ENCODE data around the gene ZNF384. TPM values are rescaled to one million over a fixed set of nuclear protein-coding genes. Genes with fewer than 3 reads are reported as not detected.

The ZNF384 gene
- 12.7 and 13.2 TPM in 2 replicates for total RNA-seq

DNA sequence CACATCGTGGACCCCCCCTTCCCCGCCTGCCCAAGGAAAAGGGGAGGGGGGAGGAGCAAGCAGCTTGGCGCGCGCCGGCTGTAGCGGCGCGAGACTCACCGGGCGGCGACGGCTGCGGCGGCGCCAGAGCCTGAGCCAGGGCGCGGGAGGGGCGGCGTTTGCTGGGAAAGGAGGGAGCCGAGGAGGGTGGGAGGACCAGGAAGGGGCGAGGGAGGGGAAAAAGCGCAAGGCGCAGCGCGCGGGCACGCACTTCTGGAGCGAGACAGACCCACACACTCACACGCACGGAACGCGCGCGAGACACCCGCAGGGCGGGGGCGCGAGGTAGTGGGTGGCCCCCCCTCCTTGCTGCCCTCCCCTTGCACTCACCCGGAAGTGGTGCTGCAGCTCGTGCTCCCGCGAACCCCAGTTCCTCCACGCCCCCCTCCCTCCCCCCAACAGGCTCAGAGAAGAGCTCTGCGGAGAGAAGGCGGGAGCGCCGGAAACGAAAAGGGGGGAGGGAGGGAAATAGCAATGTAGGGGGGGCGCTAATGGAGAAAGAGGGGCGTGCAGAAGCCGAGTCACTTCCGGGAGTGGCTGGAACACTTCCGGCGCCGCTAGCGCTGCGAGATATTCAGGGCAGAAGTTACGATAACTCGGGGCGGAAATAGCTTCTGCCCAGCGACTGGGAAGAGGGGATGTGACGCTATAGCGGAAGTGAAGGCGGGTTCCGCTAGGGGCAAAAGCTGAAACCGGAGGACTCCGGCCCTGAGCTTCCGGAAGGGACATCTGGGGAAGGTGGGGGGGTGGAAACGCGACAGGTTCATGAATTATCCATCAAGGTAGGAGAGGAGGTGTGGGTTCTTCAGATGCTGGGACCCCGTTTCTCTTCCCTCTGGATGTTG is at the start of gene ZNF384:
ZNF384 (minus strand) TSS at position 377 of the 884 bp plus-strand sequence. CDS start 9,855 bp downstream, outside the sequence.

DNA sequence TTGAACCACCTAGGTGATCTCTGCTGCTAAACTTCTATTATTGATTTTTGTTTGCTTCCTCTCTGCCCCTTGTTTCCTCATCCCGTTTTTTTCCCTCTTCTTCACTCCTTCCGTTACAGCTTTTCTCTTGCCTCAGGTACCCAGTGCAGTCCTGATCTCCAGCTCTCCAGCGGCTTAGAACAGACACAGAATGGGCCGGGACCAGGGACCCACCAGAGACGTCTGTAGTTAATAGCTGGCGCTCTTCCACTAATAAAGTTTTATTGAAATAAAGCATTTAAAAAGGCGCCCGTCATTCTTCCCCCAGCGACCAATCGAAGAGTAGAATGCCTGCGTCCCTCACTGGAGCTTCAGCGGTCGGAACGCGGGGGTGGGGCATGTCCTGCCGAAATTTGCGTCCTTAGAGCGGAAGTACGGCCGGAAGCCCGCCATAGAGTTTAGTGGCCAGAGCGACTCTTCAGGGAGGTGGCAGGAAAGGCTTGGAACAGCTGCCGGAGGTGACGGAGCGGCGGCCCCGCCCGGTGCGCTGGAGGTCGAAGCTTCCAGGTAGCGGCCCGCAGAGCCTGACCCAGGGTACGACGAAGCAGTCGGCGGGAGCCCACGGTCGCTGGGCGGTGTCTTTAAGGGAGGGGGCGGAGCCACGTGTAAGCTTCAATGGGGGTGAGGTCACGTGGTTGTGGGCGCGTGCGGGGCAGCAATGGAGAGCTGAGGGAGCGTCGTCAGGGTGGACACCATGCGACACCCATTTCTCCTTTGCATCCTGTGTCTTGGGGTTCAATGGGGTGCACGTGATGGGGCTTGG is 34.6 kb upstream of the ZNF384 start, which contains the start of gene COPS7A:
COPS7A (plus strand) TSS at position 440 of the 802 bp plus-strand sequence. CDS start 611 bp downstream, outside the sequence.

GRCh38 chr12:6700646-6701051 is 11.5 kb upstream of the ZNF384 start, which contains the start of gene PIANP:
Gene PIANP (minus strand): TSS chr12:6700815. CDS start chr12:6698061, 2,754 bp downstream.

DNA sequence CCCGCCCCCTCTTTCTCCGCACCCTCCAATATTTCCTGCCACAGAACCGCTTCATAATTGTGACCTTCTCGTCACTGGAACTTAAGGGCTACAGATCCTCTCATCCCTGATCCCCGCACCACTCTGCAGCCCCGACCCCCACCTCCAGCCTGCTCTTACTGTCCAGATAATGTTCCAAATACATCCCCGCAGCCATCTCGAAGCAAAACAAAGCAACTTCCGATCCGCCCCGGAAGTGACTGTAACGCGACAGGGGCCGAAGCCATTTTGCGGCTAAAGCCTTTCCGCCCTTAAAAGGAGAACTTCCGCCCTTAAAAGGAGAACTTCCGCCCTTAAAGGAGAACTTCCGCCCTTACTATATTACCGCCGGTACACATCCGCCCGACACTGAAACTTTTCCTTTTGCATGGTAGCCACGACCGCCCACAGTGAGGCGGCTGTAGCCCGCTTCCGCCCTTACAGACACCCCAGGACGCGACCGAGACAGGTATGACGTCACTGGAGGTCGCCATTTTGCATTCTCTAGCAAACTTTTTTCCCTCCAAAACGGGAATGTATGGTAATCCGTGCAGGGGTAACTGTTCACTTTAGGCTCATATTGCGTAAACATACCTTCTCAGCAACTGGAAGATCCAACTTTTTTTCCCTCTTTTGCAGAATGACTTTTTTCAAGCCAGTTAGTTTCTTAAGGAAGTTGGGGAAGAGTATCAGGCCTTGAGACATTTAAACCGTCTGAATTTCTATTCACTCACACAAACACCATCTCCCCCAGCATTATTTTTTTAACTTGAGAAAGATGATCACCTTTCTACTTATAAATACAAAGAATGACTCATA is 26.1 kb downstream of the ZNF384 start, which contains the start of gene ING4:
ING4 (minus strand) TSS at position 214 of the 837 bp plus-strand sequence; CDS start at position 196, 18 bp downstream.

DNA sequence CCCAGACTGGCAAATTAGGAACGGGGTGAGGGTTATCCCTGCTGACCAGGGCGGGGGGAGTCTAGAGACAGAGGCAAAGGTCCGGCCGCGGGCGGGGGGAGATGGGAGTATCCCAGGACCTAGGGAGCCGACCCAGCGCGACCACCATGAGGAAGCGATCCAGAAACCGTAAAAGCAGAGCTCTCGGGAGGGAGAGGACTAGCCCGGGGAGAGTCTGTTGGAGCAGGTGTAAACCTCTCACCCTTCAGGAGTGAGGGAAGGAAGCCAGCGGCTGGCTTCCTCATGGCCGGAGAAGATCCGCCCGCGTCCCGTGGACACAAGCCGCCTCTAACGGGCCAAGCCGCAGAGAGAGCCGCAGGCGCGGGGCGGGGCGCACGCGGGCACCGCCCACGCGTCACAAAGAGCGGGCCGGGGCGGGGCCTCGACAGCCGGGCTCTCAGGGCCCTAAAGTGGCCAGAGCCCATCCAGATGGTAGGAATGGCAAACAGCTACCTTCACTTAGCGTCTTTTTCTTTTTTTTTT is 42.0 kb downstream of the ZNF384 start, which contains the start of gene ACRBP:
ACRBP (minus strand) TSS at position 350 of the 522 bp plus-strand sequence; CDS start at position 284, 66 bp downstream.

GRCh38 chr12:6635856-6636531 is 53.2 kb downstream of the ZNF384 start, which contains the start of gene LPAR5:
Gene LPAR5 (minus strand): TSS chr12:6635959. CDS start chr12:6621248, 14,711 bp downstream.

Other genes with a start within 250 kb of the ZNF384 start
- gene CD27, start 244.4 kb downstream of the ZNF384 start, total RNA-seq: 0.17 TPM in 1 of 2 replicates, not detected in the other
- gene TAPBPL, start 237.3 kb downstream of the ZNF384 start, total RNA-seq: 17.4 and 17.7 TPM in 2 replicates
- gene VAMP1, start 218.7 kb downstream of the ZNF384 start, total RNA-seq: 10.2 and 19.5 TPM in 2 replicates
- gene MRPL51, start 196.1 kb downstream of the ZNF384 start, total RNA-seq: 110 and 136 TPM in 2 replicates
- gene NCAPD2, start 195.3 kb downstream of the ZNF384 start, total RNA-seq: 38.5 and 101 TPM in 2 replicates
- 10,148 and 10,314 TPM in 2 replicates for gene GAPDH, start 154.9 kb downstream of the ZNF384 start, total RNA-seq
- gene IFFO1, start 133.3 kb downstream of the ZNF384 start, total RNA-seq: 21.7 and 22.2 TPM in 2 replicates
- 14.4 and 20.0 TPM in 2 replicates for gene NOP2, start 121.1 kb downstream of the ZNF384 start, total RNA-seq
- gene CHD4, start 82.0 kb downstream of the ZNF384 start, total RNA-seq: 255 and 275 TPM in 2 replicates
- not detected in 2 replicates for gene LPAR5, start 53.4 kb downstream of the ZNF384 start, total RNA-seq
- 0.29 and 0.50 TPM in 2 replicates for gene ACRBP, start 41.9 kb downstream of the ZNF384 start, total RNA-seq
- 39.7 and 53.5 TPM in 2 replicates for gene ING4, start 26.3 kb downstream of the ZNF384 start, total RNA-seq
- 0.33 and 1.0 TPM in 2 replicates for gene PIANP, start 11.4 kb upstream of the ZNF384 start, total RNA-seq
- 83.2 and 106 TPM in 2 replicates for gene COPS7A, start 34.7 kb upstream of the ZNF384 start, total RNA-seq
- 178 and 182 TPM in 2 replicates for gene MLF2, start 63.8 kb upstream of the ZNF384 start, total RNA-seq
- 39.2 and 99.2 TPM in 2 replicates for gene PTMS, start 77.0 kb upstream of the ZNF384 start, total RNA-seq
- 0.15 and 0.17 TPM in 2 replicates for gene LAG3, start 83.1 kb upstream of the ZNF384 start, total RNA-seq
- gene CD4, start 100.2 kb upstream of the ZNF384 start, total RNA-seq: 0.15 and 2.2 TPM in 2 replicates
- gene GPR162, start 132.4 kb upstream of the ZNF384 start, total RNA-seq: 6.1 and 6.8 TPM in 2 replicates
- 121 and 150 TPM in 2 replicates for gene P3H3, start 139.0 kb upstream of the ZNF384 start, total RNA-seq
- 1.7 and 2.9 TPM in 2 replicates for gene GNB3, start 151.6 kb upstream of the ZNF384 start, total RNA-seq
- 3.3 and 25.9 TPM in 2 replicates for gene CDCA3, start 161.9 kb upstream of the ZNF384 start, total RNA-seq
- gene USP5, start 162.8 kb upstream of the ZNF384 start, total RNA-seq: 97.8 and 134 TPM in 2 replicates
- gene TPI1, start 178.2 kb upstream of the ZNF384 start, total RNA-seq: 1,080 and 1,447 TPM in 2 replicates
- gene SPSB2, start 183.9 kb upstream of the ZNF384 start, total RNA-seq: 6.3 and 14.1 TPM in 2 replicates
- 13.2 and 14.9 TPM in 2 replicates for gene LRRC23, start 215.4 kb upstream of the ZNF384 start, total RNA-seq
- gene ENO2, start 225.2 kb upstream of the ZNF384 start, total RNA-seq: 20.1 and 29.3 TPM in 2 replicates
- 16.9 and 31.9 TPM in 2 replicates for gene ATN1, start 238.6 kb upstream of the ZNF384 start, total RNA-seq